GM12873 (cell line): Measurements from ENCODE around the gene NFAT5.

Source experiments
- CTCF ChIP-seq: IDR thresholded peaks from 2 replicates; pipeline ENCODE4 v1.5.1; 2012; ENCODE audit warnings: low read depth, mild to moderate bottlenecking, moderate library complexity, low read length, control low read depth; ENCODE audit not compliant: insufficient read depth; ENCODE audit errors: missing control alignments

Gene NFAT5

GRCh38 chr16:69712914-69713581 is 147.3 kb downstream of the NFAT5 start:
- TF ChIP-seq CTCF, result no peak

- no peak for TF ChIP-seq CTCF
Measured at GRCh38 chr16:69717066-69717465, 151.3 kb downstream of the NFAT5 start.

- TF ChIP-seq CTCF, result no peak
Measured at GRCh38 chr16:69718111-69718764, 152.5 kb downstream of the NFAT5 start.

GRCh38 chr16:69720822-69721430 is 155.2 kb downstream of the NFAT5 start:
- no peak for TF ChIP-seq CTCF

GRCh38 chr16:69721441-69721957 is 155.7 kb downstream of the NFAT5 start:
- no peak for TF ChIP-seq CTCF

- no peak for TF ChIP-seq CTCF
Measured at GRCh38 chr16:69724414-69724873, 158.7 kb downstream of the NFAT5 start.

GRCh38 chr16:69724981-69725479 is 159.3 kb downstream of the NFAT5 start:
- no peak for TF ChIP-seq CTCF
